Tibial nerve (tissue), 4 donors: ENCODE data around the gene DHRSX. TPM values are rescaled to one million over a fixed set of nuclear protein-coding genes. Genes with fewer than 3 reads are reported as not detected.
"Not testable (repeated sequence)": the region's sequence is repeated elsewhere in the genome, so short reads cannot be mapped to it uniquely, and the experiment has no call there.

Experiments
- DNase-seq, 2 donors: peaks; one replicate each; pipeline ENCODE4 v3.0.0-alpha.2; 2019; ENCODE audit warnings: low spot score in 2 of 2
- H3K27ac ChIP-seq, 4 donors: fragments of 200-600 bp; sonication (generic) in 3 of 4; one replicate each; pipeline ENCODE4 v1.5.1; 2017 to 2019; ENCODE audit warnings: mild to moderate bottlenecking in 1 of 4
- H3K27me3 ChIP-seq, 2 donors: fragments of 200-600 bp; sonication (generic) in 1 of 2; one replicate each; pipeline versions ENCODE4 v1.5.1 to v1.6.0; 2017 to 2019
- H3K36me3 ChIP-seq, 3 donors: fragments of 200-600 bp; sonication (generic); one replicate each; pipeline ENCODE4 v1.5.1; 2018 to 2019
- H3K4me1 ChIP-seq, 4 donors: fragments of 200-600 bp; sonication (generic) in 3 of 4; one replicate each; pipeline ENCODE4 v1.5.1; 2017 to 2019
- H3K4me3 ChIP-seq, 4 donors: fragments of 200-600 bp; sonication (generic) in 3 of 4; one replicate each; pipeline ENCODE4 v1.5.1; 2017 to 2019; ENCODE audit warnings: mild to moderate bottlenecking in 1 of 4, moderate library complexity in 1 of 4
- H3K9me3 ChIP-seq, 4 donors: fragments of 200-600 bp; sonication (generic) in 3 of 4; one replicate each; pipeline ENCODE4 v1.5.1; 2017 to 2019
- CTCF ChIP-seq, 5 experiments: fragments of 200-600 bp in 3 of 5; fragments of 450-650 bp in 2 of 5; sonication (generic) in 3 of 5; IDR thresholded peaks; one replicate each; pipeline ENCODE4 v1.5.1; 2016 to 2019; ENCODE audit warnings: antibody characterized with exemption in 5 of 5, mild to moderate bottlenecking in 3 of 5, moderate library complexity in 2 of 5
- EP300 ChIP-seq, 2 donors: sonication (generic); formaldehyde crosslinking; IDR thresholded peaks; one replicate each; pipeline ENCODE4 v1.6.1; 2017; ENCODE audit warnings: antibody characterized with exemption in 2 of 2, mild to moderate bottlenecking in 1 of 2
- POLR2A ChIP-seq, 2 donors: fragments of 450-650 bp; IDR thresholded peaks; one replicate each; pipeline ENCODE4 v1.6.1; 2017; ENCODE audit warnings: antibody characterized with exemption in 2 of 2, mild to moderate bottlenecking in 2 of 2, moderate library complexity in 2 of 2
- WGBS, 2 donors: methylation state at CpG; one replicate each; pipeline ENCODE4 v1.1.5; 2018; 5-methylcytosine and 5-hydroxymethylcytosine counted together
- total RNA-seq, 4 donors: library from RNA; depleted of rRNA; stranded (reverse); fragments of >200 nt; gene quantifications; one replicate each; pipeline ENCODE4 v1.1.0, GENCODE V29; 2016

DHRSX gene
- total RNA-seq, 4 donors from 2014 or later = 20.3 to 44.3 (median 31.7) TPM

- no peaks in the 10 kb centered on the region for H3K9me3 ChIP-seq
- peaks cover 0 to 46% (median 7%) of the 10 kb centered on the region in 3 donors for H3K36me3 ChIP-seq
- H3K27ac ChIP-seq = no peak overlapping the region
- TF ChIP-seq EP300 (IDR thresholded peaks at IDR 0.05) = no peak
- WGBS, 2 donors = 90% methylated on average over 16 to 25 of the region's 26 CpGs
- no peak for DNase-seq
- H3K4me1 ChIP-seq = no peaks in the 10 kb centered on the region
- H3K27me3 ChIP-seq = no peaks in the 10 kb centered on the region
- no peak overlapping the region for H3K4me3 ChIP-seq
These were observed 234.1 kb downstream of the DHRSX start for GRCh38 chrX:2266445-2267349.

- H3K27ac ChIP-seq, H3K27me3 ChIP-seq, DNase-seq, H3K4me1 ChIP-seq, H3K9me3 ChIP-seq, H3K4me3 ChIP-seq: not testable (repeated sequence)
- H3K36me3 ChIP-seq = peaks cover 0 to 43% (median 7%) of the 10 kb centered on the region in 3 donors
- WGBS, 2 donors = 94 to 95% methylated on average over 9 to 19 of the region's 23 CpGs
These were observed 234.9 kb downstream of the DHRSX start for GRCh38 chrX:2265658-2266444.

- Histone ChIP-seq H3K4me1 (no peaks in the 10 kb centered on the region), H3K9me3 (no peaks in the 10 kb centered on the region), H3K27ac (no peak overlapping the region), H3K4me3 (no peak overlapping the region), H3K27me3 (no peaks in the 10 kb centered on the region), H3K36me3 (peaks cover 0 to 48% (median 7%) of the 10 kb centered on the region in 3 donors)
- TF ChIP-seq CTCF (IDR thresholded peaks at IDR 0.05) = no peak
- no peak for TF ChIP-seq EP300 (IDR thresholded peaks at IDR 0.05)
- TF ChIP-seq POLR2A (IDR thresholded peaks at IDR 0.05) = no peak
- WGBS, 2 donors = 92 to 96% methylated on average over 11 to 12 of the region's 17 CpGs
- DNase-seq = no peak
These were observed 236.4 kb downstream of the DHRSX start for GRCh38 chrX:2264179-2265030.

GRCh38 chrX:2263203-2263602, 237.6 kb downstream of the DHRSX start:
- Histone ChIP-seq H3K36me3 (peaks cover 0 to 48% (median 7%) of the 10 kb centered on the region in 3 donors), H3K4me3 (no peak overlapping the region), H3K4me1 (no peaks in the 10 kb centered on the region), H3K9me3 (no peaks in the 10 kb centered on the region), H3K27ac (no peak overlapping the region), H3K27me3 (no peaks in the 10 kb centered on the region)
- TF ChIP-seq POLR2A (IDR thresholded peaks at IDR 0.05) = no peak
- TF ChIP-seq EP300 (IDR thresholded peaks at IDR 0.05) = no peak
- no peak for TF ChIP-seq CTCF (IDR thresholded peaks at IDR 0.05)
- DNase-seq = no peak
- 87 to 93% methylated on average over 10 of the region's 10 CpGs for WGBS, 2 donors

GRCh38 chrX:2262668-2263055, 238.1 kb downstream of the DHRSX start:
- no peak overlapping the region for H3K27ac ChIP-seq
- H3K4me1 ChIP-seq = no peaks in the 10 kb centered on the region
- TF ChIP-seq POLR2A (IDR thresholded peaks at IDR 0.05) = no peak
- TF ChIP-seq EP300 (IDR thresholded peaks at IDR 0.05) = no peak
- no peak for TF ChIP-seq CTCF (IDR thresholded peaks at IDR 0.05)
- H3K9me3 ChIP-seq = no peaks in the 10 kb centered on the region
- 59 to 62% methylated on average over 12 to 13 of the region's 13 CpGs for WGBS, 2 donors
- no peaks in the 10 kb centered on the region for H3K27me3 ChIP-seq
- DNase-seq = no peak
- H3K4me3 ChIP-seq = no peak overlapping the region
- peaks cover 0 to 48% (median 7%) of the 10 kb centered on the region in 3 donors for H3K36me3 ChIP-seq
